ENCODE data around the gene NRG2.

Gene NRG2

GRCh38 chr5:139810341-139811273 lies 232.5 kb downstream of the NRG2 start:
- no peak overlapping the region for H3K4me3 ChIP-seq (ENCODE audit: low read depth, low read length)
- DNase-seq (ENCODE audit: low read depth): no peak

DNA sequence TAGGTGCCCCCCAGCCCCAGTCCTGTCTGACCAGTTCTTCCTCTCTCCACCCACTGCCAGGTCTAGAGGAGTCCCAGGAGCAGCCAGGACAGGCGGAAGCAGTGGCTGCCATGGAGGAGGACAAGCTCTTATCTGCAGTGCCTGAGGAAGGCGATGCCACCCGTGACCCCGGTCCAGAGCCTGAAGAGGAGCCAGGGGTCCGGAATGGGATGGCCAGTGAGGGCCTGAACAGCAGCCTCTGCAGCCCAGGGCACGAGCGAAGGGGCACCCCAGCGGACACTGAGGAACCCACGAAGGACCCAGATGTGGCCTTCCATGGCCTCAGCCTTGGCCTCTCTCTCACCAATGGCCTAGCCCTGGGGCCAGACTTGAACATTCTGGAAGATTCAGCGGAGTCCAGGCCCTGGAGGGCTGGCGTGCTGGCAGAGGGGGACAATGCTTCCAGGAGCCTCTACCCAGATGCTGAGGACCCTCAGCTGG lies 233.7 kb downstream of the NRG2 start:
- DNase-seq (ENCODE audit: low read depth): no peak
- no peak overlapping the region for H3K4me3 ChIP-seq (ENCODE audit: low read depth, low read length)

DNA sequence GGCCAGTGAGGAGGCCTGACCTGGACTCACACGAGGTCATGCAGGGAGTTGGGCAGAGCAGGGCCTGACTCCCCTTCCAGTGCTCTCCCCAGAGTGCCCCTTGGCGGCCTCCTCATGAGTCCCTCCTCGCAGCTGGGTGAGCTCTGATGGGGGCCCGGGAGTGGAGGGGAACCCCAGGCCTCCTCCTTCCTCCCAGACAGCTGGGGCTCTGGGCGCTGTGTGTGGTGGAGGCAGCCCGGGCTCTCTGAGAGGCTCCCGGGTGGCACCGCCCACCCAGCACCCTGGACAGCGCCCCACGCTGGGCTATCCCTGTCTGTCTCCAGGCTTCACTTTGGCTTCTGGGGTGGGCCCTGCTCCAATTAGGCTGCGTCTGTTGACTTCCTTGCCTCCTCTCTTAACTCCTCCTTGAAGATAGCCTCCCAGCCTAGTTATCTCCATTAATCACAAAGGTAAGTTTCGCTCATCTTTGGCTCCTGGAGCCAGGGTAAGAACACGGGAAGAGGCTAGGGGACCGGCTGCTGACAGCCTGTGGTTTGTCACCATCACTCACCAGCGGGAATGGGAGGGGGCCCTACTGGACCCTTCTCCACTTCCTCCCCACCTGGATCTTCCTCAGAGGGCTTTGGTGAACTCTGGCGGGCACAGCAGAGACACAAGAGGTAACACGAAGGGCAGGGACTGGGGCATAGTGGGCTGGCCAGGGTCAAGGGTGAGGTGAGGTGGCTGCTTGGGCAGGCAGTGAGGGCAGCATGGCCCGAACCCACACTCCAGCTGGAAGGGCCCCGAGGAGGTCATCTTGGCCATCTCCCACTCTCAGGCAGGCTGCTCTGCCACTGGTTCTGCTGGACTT lies 234.4 kb downstream of the NRG2 start:
- DNase-seq (ENCODE audit: low read depth): no peak
- H3K4me3 ChIP-seq (ENCODE audit: low read depth, low read length): no peak overlapping the region

- no peak for DNase-seq (ENCODE audit: low read depth)
- H3K4me3 ChIP-seq (ENCODE audit: low read depth, low read length): no peak overlapping the region
Measured at GRCh38 chr5:139807647-139808030, 235.5 kb downstream of the NRG2 start.

- H3K4me3 ChIP-seq (ENCODE audit: low read depth, low read length): no peak overlapping the region
- DNase-seq (ENCODE audit: low read depth): no peak
Measured at GRCh38 chr5:139806726-139807646, 236.1 kb downstream of the NRG2 start.

DNA sequence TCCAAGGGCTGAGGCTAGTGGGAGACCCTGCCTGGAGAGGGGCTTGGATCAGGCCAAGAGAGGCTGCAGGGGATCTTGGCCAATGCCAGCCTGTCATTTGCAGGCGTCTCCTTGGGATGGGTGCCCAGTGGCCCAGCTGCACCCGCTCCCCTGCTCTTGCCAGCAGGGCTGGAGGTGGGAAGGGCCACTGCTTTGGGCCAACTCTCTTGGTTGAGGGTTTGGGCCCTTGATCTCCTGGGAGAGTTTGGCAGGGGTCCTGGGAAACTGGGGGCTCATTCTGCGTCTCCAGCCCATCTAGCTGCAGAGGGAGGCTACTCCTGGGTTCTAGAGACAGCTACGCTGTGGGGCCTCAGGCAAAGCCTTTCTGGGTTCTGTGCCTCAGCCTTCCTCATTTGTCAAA lies 237.0 kb downstream of the NRG2 start:
- H3K4me3 ChIP-seq (ENCODE audit: low read depth, low read length): no peak overlapping the region
- DNase-seq (ENCODE audit: low read depth): no peak

DNA sequence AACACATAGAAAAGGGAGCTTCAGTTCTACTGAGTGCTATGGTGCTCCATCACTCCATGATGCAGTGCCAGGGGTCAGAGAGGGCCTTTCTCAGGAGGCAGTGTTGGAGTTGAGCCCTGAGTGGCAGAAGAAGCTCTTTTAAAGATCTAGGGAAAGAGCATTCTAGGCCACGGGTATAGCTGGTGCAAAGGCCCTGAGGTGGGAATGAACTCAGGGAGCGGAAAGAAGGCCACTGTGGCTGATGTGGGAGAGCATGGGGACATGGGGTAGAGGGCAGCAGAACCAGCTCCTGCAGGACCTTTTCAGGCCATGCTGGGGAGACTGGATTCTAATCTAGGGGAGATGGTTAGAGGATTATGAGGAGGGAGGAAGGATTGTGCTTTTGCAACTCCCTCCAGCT lies 237.6 kb downstream of the NRG2 start:
- H3K4me3 ChIP-seq (ENCODE audit: low read depth, low read length): no peak overlapping the region
- DNase-seq (ENCODE audit: low read depth): no peak

- no peak for DNase-seq (ENCODE audit: low read depth)
- H3K4me3 ChIP-seq (ENCODE audit: low read depth, low read length): no peak overlapping the region
Measured at GRCh38 chr5:139804800-139805397, 238.2 kb downstream of the NRG2 start.

GRCh38 chr5:139803978-139804377 lies 239.1 kb downstream of the NRG2 start:
- no peak overlapping the region for H3K4me3 ChIP-seq (ENCODE audit: low read depth, low read length)
- no peak for DNase-seq (ENCODE audit: low read depth)

GRCh38 chr5:139799359-139799758 lies 243.7 kb downstream of the NRG2 start:
- H3K4me3 ChIP-seq (ENCODE audit: low read depth, low read length): no peak overlapping the region
- no peak for DNase-seq (ENCODE audit: low read depth)

- no peak for DNase-seq (ENCODE audit: low read depth)
- no peak overlapping the region for H3K4me3 ChIP-seq (ENCODE audit: low read depth, low read length)
Measured at GRCh38 chr5:139798883-139799282, 244.2 kb downstream of the NRG2 start.

- no peak overlapping the region for H3K4me3 ChIP-seq (ENCODE audit: low read depth, low read length)
- DNase-seq (ENCODE audit: low read depth): no peak
Measured at GRCh38 chr5:139797856-139798510, 245.1 kb downstream of the NRG2 start.

DNA sequence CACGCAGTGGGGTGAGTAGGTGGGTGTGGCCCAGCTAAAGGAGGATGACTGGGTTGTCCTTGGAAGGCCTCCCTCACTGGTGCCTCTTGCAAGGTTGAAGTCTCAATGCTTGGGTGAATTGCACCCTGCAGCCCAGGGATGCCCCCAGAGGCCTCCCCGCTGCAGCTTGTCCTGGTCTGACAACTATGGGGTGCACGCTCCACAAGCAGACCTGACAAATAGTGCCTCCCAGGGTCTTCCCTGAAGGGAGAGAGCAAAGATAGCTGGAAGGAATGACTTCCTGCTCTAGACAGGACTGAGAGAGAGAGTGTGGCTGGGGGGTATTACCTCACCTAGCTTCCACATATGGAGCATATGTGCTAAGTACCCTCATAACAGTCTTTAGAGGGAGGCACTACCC lies 245.8 kb downstream of the NRG2 start:
- H3K4me3 ChIP-seq (ENCODE audit: low read depth, low read length): no peak overlapping the region
- DNase-seq (ENCODE audit: low read depth): no peak

Measured in skeletal muscle cell (primary cell).